GM12891 (cell line): ENCODE measurements around the gene SYT3.

Experiments
- POLR2A ChIP-seq: IDR thresholded peaks from 2 replicates; pipeline ENCODE4 v1.6.1; 2011; ENCODE audit warnings: low read depth, low read length, control low read depth
- POLR2AphosphoS5 ChIP-seq: IDR thresholded peaks from 2 replicates; pipeline ENCODE4 v1.6.1; 2011; ENCODE audit warnings: low read depth, low read length, control low read depth
- POU2F2 ChIP-seq: IDR thresholded peaks from 2 replicates; pipeline ENCODE4 v1.6.1; 2011; ENCODE audit warnings: low read depth, mild to moderate bottlenecking, control low read depth, low read length, moderate library complexity
- SPI1 ChIP-seq: IDR thresholded peaks from 2 replicates; pipeline ENCODE4 v1.6.1; 2011; ENCODE audit warnings: low read depth, low read length, control low read depth
- TAF1 ChIP-seq: IDR thresholded peaks from 2 replicates; pipeline ENCODE4 v1.6.1; 2011; ENCODE audit warnings: low read depth, low read length, control low read depth

DNA sequence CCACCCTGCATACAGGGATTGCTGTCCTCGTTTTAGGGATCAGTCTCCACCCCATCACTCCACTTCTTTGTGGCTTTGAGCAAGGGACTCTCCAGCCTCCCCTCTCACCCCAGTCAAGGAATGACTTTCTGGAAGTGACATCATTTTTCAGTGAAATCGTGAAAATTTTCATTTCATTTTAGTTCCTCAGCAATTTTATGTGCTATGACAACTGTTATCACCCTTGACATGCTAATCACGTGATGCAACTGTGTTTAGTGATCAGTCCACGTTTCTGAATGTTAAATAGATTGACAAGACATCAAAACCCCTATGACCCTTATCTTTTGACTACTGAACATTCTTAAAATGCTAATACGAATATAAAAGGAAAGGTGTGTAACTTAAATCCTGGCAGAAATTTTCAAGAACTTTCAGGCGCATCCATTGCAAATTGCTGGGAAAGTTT, 17.6 kb upstream of the SYT3 start:
- TF ChIP-seq POLR2A, result no peak
- TF ChIP-seq POLR2AphosphoS5, result no peak
- TF ChIP-seq TAF1, result no peak
- TF ChIP-seq POU2F2, result no peak
- TF ChIP-seq SPI1, result no peak
